Right atrium auricular region (tissue), 2 donors: ENCODE results near the gene CNNM1. TPM values are rescaled to one million over a fixed set of nuclear protein-coding genes. Genes with fewer than 3 reads are reported as not detected.

Source experiments
- DNase-seq: peaks from one replicate; pipeline ENCODE4 v3.0.0-alpha.2; 2019; ENCODE audit warnings: low spot score
- H3K27ac ChIP-seq, 2 donors: fragments of 200-600 bp; sonication (generic); 1 replicate in 1 of 2; 2 replicates in 1 of 2; pipeline ENCODE4 v1.5.1; 2016 to 2019
- H3K27me3 ChIP-seq, 2 donors: fragments of 200-600 bp; sonication (generic); one replicate each; pipeline versions ENCODE4 v1.5.1 to v1.6.0; 2017 to 2019
- H3K36me3 ChIP-seq: fragments of 200-600 bp; sonication (generic); one replicate; pipeline ENCODE4 v1.5.1; 2016
- H3K4me1 ChIP-seq, 2 donors: fragments of 200-600 bp; sonication (generic); one replicate each; pipeline versions ENCODE4 v1.5.1 to v1.6.0; 2017 to 2019
- H3K4me3 ChIP-seq, 2 donors: fragments of 200-600 bp; sonication (generic); 1 replicate in 1 of 2; 2 replicates in 1 of 2; pipeline ENCODE4 v1.5.1; 2017 to 2019; ENCODE audit warnings: mild to moderate bottlenecking in 1 of 2, moderate library complexity in 1 of 2
- H3K9me3 ChIP-seq, 2 donors: fragments of 200-600 bp; sonication (generic); one replicate each; pipeline ENCODE4 v1.5.1; 2019
- total RNA-seq, 2 donors: library from RNA; depleted of rRNA; stranded (reverse); fragments of >200 nt; gene quantifications; one replicate each; pipeline ENCODE4 v1.1.0, GENCODE V29; 2016
- TF ChIP-seq, protein P1 (sequence below), 2 donors: fragments of 200-600 bp; sonication (generic); IDR thresholded peaks; one replicate each; pipeline ENCODE4 v1.5.1; 2019; ENCODE audit warnings: antibody characterized with exemption in 2 of 2

CNNM1 gene
- total RNA-seq, 2 donors from 2014 or later: 0.07 to 0.79 TPM

- H3K4me3 ChIP-seq: no peak overlapping the region
Observed at GRCh38 chr10:99296605-99297004, 32.6 kb upstream of the CNNM1 start.

DNA sequence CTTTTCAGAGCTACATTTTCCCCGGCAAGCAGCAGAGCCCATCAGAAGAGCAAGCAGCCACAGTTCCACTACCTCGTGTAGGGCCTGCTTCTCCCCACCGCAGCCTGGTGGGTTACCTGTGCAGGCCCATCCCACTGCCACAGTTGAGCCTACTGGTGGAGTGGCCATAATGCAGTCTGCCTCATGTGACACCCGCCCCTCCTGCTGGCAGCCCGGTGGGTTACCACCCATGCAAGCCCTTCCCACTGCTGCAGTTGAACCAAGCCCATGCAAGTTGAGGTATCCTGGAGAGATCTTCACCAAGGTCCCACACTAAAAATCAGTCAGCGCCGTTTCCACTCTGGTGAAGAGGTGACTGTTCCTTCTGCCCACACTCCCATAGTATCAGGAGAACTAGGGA lies 32.1 kb upstream of the CNNM1 start:
- no peak for DNase-seq
- no peaks in the 10 kb centered on the region for H3K27me3 ChIP-seq
- no peaks in the 10 kb centered on the region for H3K36me3 ChIP-seq
- no peaks in the 10 kb centered on the region for H3K4me1 ChIP-seq
- H3K27ac ChIP-seq: no peak overlapping the region
- H3K9me3 ChIP-seq: no peaks in the 10 kb centered on the region
- H3K4me3 ChIP-seq: no peak overlapping the region
- TF ChIP-seq, protein P1, sequence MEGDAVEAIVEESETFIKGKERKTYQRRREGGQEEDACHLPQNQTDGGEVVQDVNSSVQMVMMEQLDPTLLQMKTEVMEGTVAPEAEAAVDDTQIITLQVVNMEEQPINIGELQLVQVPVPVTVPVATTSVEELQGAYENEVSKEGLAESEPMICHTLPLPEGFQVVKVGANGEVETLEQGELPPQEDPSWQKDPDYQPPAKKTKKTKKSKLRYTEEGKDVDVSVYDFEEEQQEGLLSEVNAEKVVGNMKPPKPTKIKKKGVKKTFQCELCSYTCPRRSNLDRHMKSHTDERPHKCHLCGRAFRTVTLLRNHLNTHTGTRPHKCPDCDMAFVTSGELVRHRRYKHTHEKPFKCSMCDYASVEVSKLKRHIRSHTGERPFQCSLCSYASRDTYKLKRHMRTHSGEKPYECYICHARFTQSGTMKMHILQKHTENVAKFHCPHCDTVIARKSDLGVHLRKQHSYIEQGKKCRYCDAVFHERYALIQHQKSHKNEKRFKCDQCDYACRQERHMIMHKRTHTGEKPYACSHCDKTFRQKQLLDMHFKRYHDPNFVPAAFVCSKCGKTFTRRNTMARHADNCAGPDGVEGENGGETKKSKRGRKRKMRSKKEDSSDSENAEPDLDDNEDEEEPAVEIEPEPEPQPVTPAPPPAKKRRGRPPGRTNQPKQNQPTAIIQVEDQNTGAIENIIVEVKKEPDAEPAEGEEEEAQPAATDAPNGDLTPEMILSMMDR (IDR thresholded peaks at IDR 0.05): no peak

More at GRCh38 chr10:99296605-99297004, 32.6 kb upstream of the CNNM1 start:
- TF ChIP-seq, protein P1 (IDR thresholded peaks at IDR 0.05): no peak
- no peak for DNase-seq
- Histone ChIP-seq H3K4me1 (no peaks in the 10 kb centered on the region), H3K27me3 (no peaks in the 10 kb centered on the region), H3K9me3 (no peaks in the 10 kb centered on the region), H3K27ac (no peak overlapping the region), H3K36me3 (no peaks in the 10 kb centered on the region)

- Histone ChIP-seq H3K27me3 (no peaks in the 10 kb centered on the region), H3K4me3 (no peak overlapping the region), H3K36me3 (no peaks in the 10 kb centered on the region), H3K27ac (no peak overlapping the region), H3K9me3 (peaks cover 0 to 10% of the 10 kb centered on the region in 2 donors), H3K4me1 (no peaks in the 10 kb centered on the region)
- DNase-seq: no peak
- TF ChIP-seq, protein P1 (IDR thresholded peaks at IDR 0.05): no peak
Observed at GRCh38 chr10:99303899-99304861, 25.0 kb upstream of the CNNM1 start.

DNA sequence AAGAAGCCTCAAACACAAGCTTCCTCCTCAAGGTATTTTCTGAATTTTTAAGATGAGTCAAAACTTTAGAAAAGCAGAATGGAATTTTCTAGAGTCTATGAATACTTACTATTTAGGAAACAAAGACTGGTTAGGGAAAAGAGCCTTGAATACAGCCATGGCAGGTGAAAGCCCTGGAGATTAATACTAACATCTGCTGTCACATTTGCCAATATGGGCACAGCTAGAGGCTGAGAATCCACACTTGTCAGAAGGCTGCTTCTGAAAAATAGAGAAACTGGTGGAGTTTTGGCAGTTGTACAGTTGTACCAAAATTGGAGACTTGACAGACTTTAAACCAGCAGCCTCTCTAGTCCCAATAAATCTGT lies 24.3 kb upstream of the CNNM1 start:
- H3K4me3 ChIP-seq: no peak overlapping the region
- no peaks in the 10 kb centered on the region for H3K36me3 ChIP-seq
- H3K4me1 ChIP-seq: no peaks in the 10 kb centered on the region
- H3K9me3 ChIP-seq: peaks cover 0 to 14% of the 10 kb centered on the region in 2 donors
- H3K27me3 ChIP-seq: no peaks in the 10 kb centered on the region
- no peak overlapping the region for H3K27ac ChIP-seq
- DNase-seq: no peak
- TF ChIP-seq, protein P1 (IDR thresholded peaks at IDR 0.05): no peak

DNA sequence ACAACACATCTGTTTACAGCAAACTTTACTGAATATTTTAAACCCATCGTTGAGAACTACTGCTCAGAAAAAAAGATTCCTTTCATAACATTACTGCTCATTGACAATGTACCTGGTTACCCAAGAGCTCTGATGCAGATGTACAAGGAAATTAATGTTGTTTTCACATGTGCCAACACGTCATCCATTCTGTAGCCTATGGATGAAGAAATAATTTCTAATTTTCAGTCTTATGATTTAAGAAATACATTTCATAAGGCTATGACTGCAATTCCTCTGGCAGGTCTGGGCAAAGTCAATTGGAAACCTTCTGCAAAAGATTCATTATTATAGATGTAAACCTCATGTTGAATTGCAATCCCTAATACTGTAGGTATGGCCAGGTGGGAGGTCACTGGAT lies 16.7 kb upstream of the CNNM1 start:
- Histone ChIP-seq H3K4me3 (no peak overlapping the region), H3K27me3 (no peaks in the 10 kb centered on the region), H3K4me1 (no peaks in the 10 kb centered on the region), H3K36me3 (no peaks in the 10 kb centered on the region), H3K27ac (no peak overlapping the region), H3K9me3 (peaks cover 0 to 21% of the 10 kb centered on the region in 2 donors)
- TF ChIP-seq, protein P1 (IDR thresholded peaks at IDR 0.05): no peak
- DNase-seq: no peak
